ENCODE measurements around the gene DUSP1.

GRCh38 chr5:172816925-172817562 is 46.0 kb upstream of the DUSP1 start:
- TF ChIP-seq ZNF274 (IDR thresholded peaks at IDR 0.05; ENCODE audit: low read depth, low read length) (no peak), YY1 (IDR thresholded peaks at IDR 0.05; ENCODE audit: insufficient read depth, insufficient read length) (no peak)

Measured in NT2/D1 (cell line).